Panc1 (cell line): ENCODE results near the gene CHKB. TPM values are rescaled to one million over a fixed set of nuclear protein-coding genes. Genes with fewer than 3 reads are reported as not detected.

ENCODE experiments used
- ATAC-seq: fragments of 200-7000 bp; cut with Tn5 transposase; 2 replicates; pipeline ENCODE4 v1.9.1; 2020; ENCODE audit warnings: mild to moderate bottlenecking, moderate library complexity
- BruUV-seq: library from RNA; stranded (reverse); fragments of 400-500 nt; replicated peaks from 2 replicates; lab custom pipeline; 2021; lab: Mats Ljungman, UMichigan
- CTCF ChIA-PET: fragments of 300-600 bp; sonication (Branson Sonifier 250); formaldehyde crosslinking; loops from one replicate; lab custom pipeline; 2022; ENCODE audit warnings: antibody characterized with exemption; lab: Charles Lee
- POLR2A ChIA-PET: fragments of 300-600 bp; sonication (Branson Sonifier 250); formaldehyde crosslinking; loops from one replicate; lab custom pipeline; 2022; ENCODE audit warnings: antibody characterized with exemption; lab: Charles Lee
- DNase-seq: peaks from one replicate; pipeline ENCODE4 v3.0.0-alpha.2; 2010; ENCODE audit warnings: low read depth, low spot score
- H3K27ac ChIP-seq: 2 replicates; pipeline ENCODE4 v1.5.1; 2011; ENCODE audit warnings: mild to moderate bottlenecking, low read length, inconsistent platforms
- H3K27me3 ChIP-seq: fragments of 200-500 bp; sonication (Bioruptor generic); 2 replicates; pipeline ENCODE4 v1.6.0; 2014; ENCODE audit warnings: low read length, inconsistent platforms; ENCODE audit not compliant: control insufficient read depth, insufficient read depth
- H3K36me3 ChIP-seq: fragments of 200-500 bp; sonication (Bioruptor generic); 2 replicates; pipeline ENCODE4 v1.5.1; 2014; ENCODE audit warnings: inconsistent platforms, mild to moderate bottlenecking, low read length, moderate library complexity; ENCODE audit not compliant: control insufficient read depth, insufficient read depth
- H3K4me1 ChIP-seq: 2 replicates; pipeline ENCODE4 v1.5.1; 2011; ENCODE audit warnings: inconsistent platforms, mild to moderate bottlenecking, low read length, moderate library complexity; ENCODE audit not compliant: control insufficient read depth, insufficient read depth
- H3K4me3 ChIP-seq, 2 experiments: 2 replicates each; pipeline ENCODE4 v1.5.1; 2011 to 2012; ENCODE audit warnings: low read depth in 2 of 2, low read length in 2 of 2, mild to moderate bottlenecking in 2 of 2, inconsistent platforms in 1 of 2, moderate library complexity in 1 of 2
- H3K9me3 ChIP-seq: fragments of 200-500 bp; sonication (Bioruptor generic); 2 replicates; pipeline ENCODE4 v1.5.1; 2014; ENCODE audit warnings: low read depth, mild to moderate bottlenecking, inconsistent platforms, low read length, moderate library complexity; ENCODE audit not compliant: control insufficient read depth, insufficient read depth
- POLR2AphosphoS5 ChIP-seq: IDR thresholded peaks from 2 replicates; pipeline ENCODE4 v1.6.1; 2012; ENCODE audit warnings: mild to moderate bottlenecking, low read depth, low read length, moderate library complexity
- SIN3A ChIP-seq: IDR thresholded peaks from 2 replicates; pipeline ENCODE4 v1.6.1; 2012; ENCODE audit warnings: low read depth, mild to moderate bottlenecking, low read length, moderate library complexity, borderline replicate concordance; ENCODE audit not compliant: insufficient read depth
- TCF7L2 ChIP-seq: IDR thresholded peaks from 2 replicates; pipeline ENCODE4 v1.6.1; 2011; ENCODE audit warnings: mild to moderate bottlenecking, low read depth, low read length, inconsistent platforms
- in situ Hi-C: cut with HindIII; loops from 2 replicates; pipeline ENCODE4 v1.10.0; 2016; ENCODE audit warnings: low sequenced_read_pairs, low pct_unique_long_range_greater_than_20kb
- intact Hi-C: fragments of 100-400 bp; cut with micrococcal nuclease; formaldehyde crosslinking; loops from one replicate; pipeline ENCODE4 v1.10.0; 2022; ENCODE audit not compliant: unreplicated experiment
- total RNA-seq: library from RNA; stranded (reverse); gene quantifications from one replicate; pipeline ENCODE4 v1.2.1, GENCODE V29; 2021; ENCODE audit not compliant: unreplicated experiment
- TF ChIP-seq, protein P1 (sequence below): fragments of 450-650 bp; IDR thresholded peaks from 2 replicates; pipeline ENCODE4 v1.5.1; 2017; ENCODE audit warnings: mild to moderate bottlenecking
- TF ChIP-seq, protein P2 (sequence below), 2 experiments: IDR thresholded peaks; 2 replicates each; pipeline ENCODE4 v1.6.1; 2011 to 2012; ENCODE audit warnings: low read depth in 2 of 2, control low read depth in 1 of 2, low read length in 1 of 2, mild to moderate bottlenecking in 1 of 2, moderate library complexity in 1 of 2; ENCODE audit not compliant: insufficient read depth in 1 of 2

CHKB gene
- total RNA-seq, 1 experiment from 2014 or later = 43.5 TPM

DNA sequence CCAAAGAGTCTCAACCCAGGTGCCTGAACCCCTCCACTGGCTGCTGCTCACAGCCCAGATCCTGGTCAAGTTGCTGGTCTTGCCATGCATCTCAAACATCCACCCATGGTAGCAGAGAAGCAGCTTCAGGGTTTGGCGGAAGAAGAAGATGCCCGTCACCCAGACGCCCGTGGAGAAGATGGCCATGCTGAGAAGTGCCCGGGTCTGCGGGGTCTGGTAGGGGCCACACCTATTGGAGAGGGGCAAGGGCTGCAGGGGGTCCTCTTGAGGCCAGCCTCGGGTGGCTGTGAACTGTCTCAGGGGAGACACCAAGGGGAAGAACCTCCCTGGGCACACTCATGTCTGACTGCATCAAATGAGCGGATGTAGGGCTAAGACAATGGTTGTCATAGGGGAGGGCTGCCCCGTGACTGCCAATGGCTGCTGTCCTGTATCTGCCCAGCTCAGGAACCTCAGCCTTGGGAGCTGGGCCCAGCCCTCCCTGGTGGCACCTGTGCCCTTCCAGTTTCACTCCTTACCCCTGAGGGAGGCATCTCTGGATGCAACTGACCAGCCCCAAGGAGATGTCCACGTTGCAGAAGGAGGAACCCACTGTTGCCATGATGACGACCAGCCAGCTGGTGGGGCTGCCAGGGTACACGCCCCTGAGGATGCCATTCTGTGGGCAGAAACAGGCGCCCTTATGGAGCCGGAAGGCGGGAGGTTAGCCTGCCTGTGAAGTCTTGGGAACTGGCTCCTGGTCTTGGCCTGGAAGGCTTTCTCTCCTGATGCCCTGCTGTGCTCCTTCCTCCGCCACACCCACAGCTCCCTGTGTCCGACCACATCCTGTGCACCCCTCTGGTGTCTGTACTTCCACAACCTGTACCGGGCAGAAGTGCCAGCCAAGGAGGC lies 5.6 kb downstream of the CHKB start:
- ChIA-PET POLR2A (no interaction called here), CTCF (interaction anchor here (1.3 kb wide), 1 partner anchor 44 kb away, joined by 4 read pairs; no protein-coding TSS in a partner anchor)
- no peak for ATAC-seq
- intact Hi-C loops (no loop called here), in situ Hi-C loops (no loop called here)
- BruUV-seq = no TSS peak
- H3K9me3 ChIP-seq = no peaks in the 10 kb centered on the region
- no peak overlapping the region for H3K27ac ChIP-seq
- TF ChIP-seq, protein P1, sequence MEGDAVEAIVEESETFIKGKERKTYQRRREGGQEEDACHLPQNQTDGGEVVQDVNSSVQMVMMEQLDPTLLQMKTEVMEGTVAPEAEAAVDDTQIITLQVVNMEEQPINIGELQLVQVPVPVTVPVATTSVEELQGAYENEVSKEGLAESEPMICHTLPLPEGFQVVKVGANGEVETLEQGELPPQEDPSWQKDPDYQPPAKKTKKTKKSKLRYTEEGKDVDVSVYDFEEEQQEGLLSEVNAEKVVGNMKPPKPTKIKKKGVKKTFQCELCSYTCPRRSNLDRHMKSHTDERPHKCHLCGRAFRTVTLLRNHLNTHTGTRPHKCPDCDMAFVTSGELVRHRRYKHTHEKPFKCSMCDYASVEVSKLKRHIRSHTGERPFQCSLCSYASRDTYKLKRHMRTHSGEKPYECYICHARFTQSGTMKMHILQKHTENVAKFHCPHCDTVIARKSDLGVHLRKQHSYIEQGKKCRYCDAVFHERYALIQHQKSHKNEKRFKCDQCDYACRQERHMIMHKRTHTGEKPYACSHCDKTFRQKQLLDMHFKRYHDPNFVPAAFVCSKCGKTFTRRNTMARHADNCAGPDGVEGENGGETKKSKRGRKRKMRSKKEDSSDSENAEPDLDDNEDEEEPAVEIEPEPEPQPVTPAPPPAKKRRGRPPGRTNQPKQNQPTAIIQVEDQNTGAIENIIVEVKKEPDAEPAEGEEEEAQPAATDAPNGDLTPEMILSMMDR = no peak
- no peak for TF ChIP-seq TCF7L2
- TF ChIP-seq POLR2AphosphoS5 = no peak
- TF ChIP-seq, protein P2, sequence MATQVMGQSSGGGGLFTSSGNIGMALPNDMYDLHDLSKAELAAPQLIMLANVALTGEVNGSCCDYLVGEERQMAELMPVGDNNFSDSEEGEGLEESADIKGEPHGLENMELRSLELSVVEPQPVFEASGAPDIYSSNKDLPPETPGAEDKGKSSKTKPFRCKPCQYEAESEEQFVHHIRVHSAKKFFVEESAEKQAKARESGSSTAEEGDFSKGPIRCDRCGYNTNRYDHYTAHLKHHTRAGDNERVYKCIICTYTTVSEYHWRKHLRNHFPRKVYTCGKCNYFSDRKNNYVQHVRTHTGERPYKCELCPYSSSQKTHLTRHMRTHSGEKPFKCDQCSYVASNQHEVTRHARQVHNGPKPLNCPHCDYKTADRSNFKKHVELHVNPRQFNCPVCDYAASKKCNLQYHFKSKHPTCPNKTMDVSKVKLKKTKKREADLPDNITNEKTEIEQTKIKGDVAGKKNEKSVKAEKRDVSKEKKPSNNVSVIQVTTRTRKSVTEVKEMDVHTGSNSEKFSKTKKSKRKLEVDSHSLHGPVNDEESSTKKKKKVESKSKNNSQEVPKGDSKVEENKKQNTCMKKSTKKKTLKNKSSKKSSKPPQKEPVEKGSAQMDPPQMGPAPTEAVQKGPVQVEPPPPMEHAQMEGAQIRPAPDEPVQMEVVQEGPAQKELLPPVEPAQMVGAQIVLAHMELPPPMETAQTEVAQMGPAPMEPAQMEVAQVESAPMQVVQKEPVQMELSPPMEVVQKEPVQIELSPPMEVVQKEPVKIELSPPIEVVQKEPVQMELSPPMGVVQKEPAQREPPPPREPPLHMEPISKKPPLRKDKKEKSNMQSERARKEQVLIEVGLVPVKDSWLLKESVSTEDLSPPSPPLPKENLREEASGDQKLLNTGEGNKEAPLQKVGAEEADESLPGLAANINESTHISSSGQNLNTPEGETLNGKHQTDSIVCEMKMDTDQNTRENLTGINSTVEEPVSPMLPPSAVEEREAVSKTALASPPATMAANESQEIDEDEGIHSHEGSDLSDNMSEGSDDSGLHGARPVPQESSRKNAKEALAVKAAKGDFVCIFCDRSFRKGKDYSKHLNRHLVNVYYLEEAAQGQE (IDR thresholded peaks at IDR 0.05; ENCODE audit: insufficient read depth in 1 of 2, low read depth in 2 of 2, low read length in 1 of 2) = no peak
- no peak for TF ChIP-seq SIN3A
- no peak for DNase-seq
- H3K4me1 ChIP-seq = 0 out of 2 replicates have a peak, but pooled peaks cover 2% of the 10 kb centered on the region
- no peaks in the 10 kb centered on the region for H3K36me3 ChIP-seq
- no peaks in the 10 kb centered on the region for H3K27me3 ChIP-seq
- no peak overlapping the region for H3K4me3 ChIP-seq

DNA sequence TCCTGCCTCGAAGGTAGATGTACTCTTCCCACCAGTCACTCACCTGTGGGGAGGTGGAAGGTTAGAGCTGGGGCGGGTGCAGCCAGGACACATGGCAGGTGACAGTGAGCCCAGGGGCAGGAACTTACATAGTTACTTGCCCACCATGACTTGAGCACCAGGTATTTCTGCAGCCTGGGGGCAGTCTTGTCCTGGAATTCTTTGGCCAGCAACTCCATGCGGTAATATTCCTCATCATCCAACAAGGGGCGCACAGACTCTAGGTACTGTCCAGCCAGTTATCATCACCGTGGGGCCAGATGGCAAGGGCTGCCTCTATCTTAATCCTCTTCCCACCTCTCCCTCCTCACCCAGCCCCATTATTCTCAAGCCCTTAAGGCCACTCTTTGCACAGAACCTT lies 6.6 kb downstream of the CHKB start:
- POLR2A ChIA-PET = no interaction called here
- peak; percentile 72 for ATAC-seq
- in situ Hi-C loops = no loop called here

More for the DNA sequence above, 6.6 kb downstream of the CHKB start:
- no peak overlapping the region for H3K4me3 ChIP-seq
- H3K9me3 ChIP-seq = no peaks in the 10 kb centered on the region
- no peak for DNase-seq
- H3K4me1 ChIP-seq = 0 out of 2 replicates have a peak, but pooled peaks cover 2% of the 10 kb centered on the region
- H3K27ac ChIP-seq = no peak overlapping the region
- BruUV-seq = no TSS peak
- TF ChIP-seq, protein P1 = no peak; the same call in 1 of the 2 replicates
- TF ChIP-seq, protein P2 (IDR thresholded peaks at IDR 0.05; ENCODE audit: insufficient read depth in 1 of 2, low read depth in 2 of 2, low read length in 1 of 2) = 0 out of 4 replicates have a peak, but pooled peaks of 1 of the 2 experiments have one; percentile 21
- TF ChIP-seq SIN3A (no peak), TCF7L2 (no peak), POLR2AphosphoS5 (no peak)
- no peaks in the 10 kb centered on the region for H3K36me3 ChIP-seq
- CTCF ChIA-PET = interaction anchor here (1.3 kb wide), 2 partner anchors 13 to 45 kb away, joined by 3 to 4 read pairs; no protein-coding TSS in a partner anchor
- H3K27me3 ChIP-seq = no peaks in the 10 kb centered on the region
- intact Hi-C loops = no loop called here
